ENCODE results near the gene TEX2. TPM values are rescaled to one million over a fixed set of nuclear protein-coding genes. Genes with fewer than 3 reads are reported as not detected.

Gene TEX2
- total and polyA plus RNA-seq, 9 of the 15 experiments (the other 6 are each of a cell fraction or from before 2014, with no cell fraction given), result 4.1 to 27.6 (median 19.3) TPM

DNA sequence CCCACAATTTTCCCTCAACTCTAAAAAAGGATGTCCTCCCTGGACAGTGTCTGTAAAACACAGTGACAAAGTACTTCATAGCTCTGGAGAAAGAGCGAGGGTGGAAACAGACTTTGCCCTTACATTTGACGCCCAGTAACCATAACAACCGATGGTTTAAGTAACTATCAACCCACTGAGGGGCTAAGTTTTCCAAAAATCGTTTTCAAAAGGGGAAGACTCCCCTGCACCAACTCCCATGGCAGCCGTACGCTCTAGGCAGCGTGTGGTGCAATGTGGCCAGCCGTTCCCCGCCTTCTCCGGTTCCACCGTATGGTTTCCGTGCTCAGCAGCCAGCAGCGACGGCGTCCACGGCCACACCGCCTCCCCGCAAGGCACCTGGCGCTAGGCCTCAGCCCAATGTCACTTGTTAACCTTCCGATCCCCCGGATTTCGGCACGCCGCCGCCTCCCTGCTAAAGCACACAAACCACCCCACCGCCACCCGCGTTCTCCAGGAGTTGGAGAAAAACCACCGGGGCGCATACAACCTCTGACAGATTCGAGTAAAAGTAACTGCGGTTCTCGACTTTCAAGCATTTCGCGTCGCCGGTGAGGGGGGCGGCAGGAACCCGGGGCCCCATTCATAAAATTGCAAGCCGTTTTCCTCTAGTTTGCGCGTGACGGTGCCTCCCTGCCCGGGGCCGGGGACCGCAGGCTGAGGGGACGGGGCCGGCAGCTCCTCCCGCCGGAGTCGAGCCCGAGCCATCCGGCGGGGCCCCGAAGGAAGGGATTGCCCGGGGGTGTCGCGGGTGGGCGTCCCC, 661 bp downstream of the TEX2 start:
- ATAC-seq (peak; percentile 69), DNase-seq (ENCODE audit: extremely low read depth in 1 of 4, low spot score in 3 of 4) (peak; percentile 45 to 62 (median 52)), FAIRE-seq (peak; percentile 26)
- Histone ChIP-seq H3K36me3 (ENCODE audit: control insufficient read depth, insufficient read depth, low read length) (peaks cover 5% of the 10 kb centered on the region; the same call in 1 of the 3 replicates), H3K9me1 (ENCODE audit: control insufficient read depth, insufficient read depth, low read length) (no peaks in the 10 kb centered on the region), H3K27ac (ENCODE audit: extremely low read depth, low read depth, low read length) (peak overlapping the region; percentile 68), H3K9ac (ENCODE audit: insufficient read depth in 1 of 2, low read depth in 2 of 2, low read length in 2 of 2) (peak overlapping the region; percentile 72 to 93), H3K4me3 (peak overlapping the region; percentile 94), H3K4me1 (replicated peaks in 1 of 2; ENCODE audit: control insufficient read depth in 2 of 2, insufficient read depth in 2 of 2, low read length in 2 of 2) (peaks cover 11 to 29% of the 10 kb centered on the region in 2 experiments; a peak in 4 of 5 replicates), H3K27me3 (ENCODE audit: control insufficient read depth in 2 of 2, insufficient read depth in 2 of 2, low read length in 2 of 2) (peaks cover 3 to 4% of the 10 kb centered on the region in 2 experiments; a peak in 2 of 5 replicates), H3K4me2 (ENCODE audit: insufficient read depth, low read length) (peak overlapping the region; percentile 87), H3K9me3 (replicated peaks; ENCODE audit: control insufficient read depth, insufficient read depth, low read depth, low read length) (no peaks in the 10 kb centered on the region), H2AFZ (ENCODE audit: low read depth, low read length) (peak overlapping the region; percentile 68), H3K79me2 (ENCODE audit: control insufficient read depth, insufficient read depth, low read length) (peaks cover 54% of the 10 kb centered on the region), H4K20me1 (replicated peaks; ENCODE audit: control insufficient read depth, insufficient read depth, low read length) (peaks cover 6% of the 10 kb centered on the region; the same call in 1 of the 2 replicates)
- POLR2A ChIA-PET, result interaction anchor here (1.0 to 1.6 kb wide), 3 partner anchors 9 to 116 kb away, joined by 3 to 4 read pairs (median 4); no protein-coding TSS in a partner anchor
- in situ Hi-C loops (cut with MboI), result no loop called here
- intact Hi-C loops (cut with micrococcal nuclease), result loop anchor here (5.0 kb wide), 2 partner anchors 50 to 115 kb away; no protein-coding TSS in a partner anchor
- BruUV-seq (replicated peaks), result TSS peak; percentile 40
- under 1% methylated on average over 50 of the region's 59 CpGs for WGBS (ENCODE audit: insufficient coverage, low coverage, missing lambda C conversion rate)
- CTCF ChIA-PET (ENCODE audit: low intra/inter-chr PET ratio), result no interaction called here
- TF ChIP-seq HNRNPK (IDR thresholded peaks at IDR 0.05; ENCODE audit: low read depth, low read length, poor library complexity, severe bottlenecking) (no peak), GATA2 (CRISPR knock-in tag; IDR thresholded peaks at IDR 0.05) (no peak), ADNP (tag; IDR thresholded peaks at IDR 0.05) (no peak), TARDBP (IDR thresholded peaks at IDR 0.05) (no peak), ZNF431 (CRISPR knock-in tag; IDR thresholded peaks at IDR 0.05) (no peak), XRCC4 (IDR thresholded peaks at IDR 0.05; ENCODE audit: extremely low read depth, insufficient read depth, insufficient read length) (no peak), NELFE (IDR thresholded peaks at IDR 0.05; ENCODE audit: insufficient read depth, insufficient read length) (no peak)
- TF ChIP-seq, protein P1, sequence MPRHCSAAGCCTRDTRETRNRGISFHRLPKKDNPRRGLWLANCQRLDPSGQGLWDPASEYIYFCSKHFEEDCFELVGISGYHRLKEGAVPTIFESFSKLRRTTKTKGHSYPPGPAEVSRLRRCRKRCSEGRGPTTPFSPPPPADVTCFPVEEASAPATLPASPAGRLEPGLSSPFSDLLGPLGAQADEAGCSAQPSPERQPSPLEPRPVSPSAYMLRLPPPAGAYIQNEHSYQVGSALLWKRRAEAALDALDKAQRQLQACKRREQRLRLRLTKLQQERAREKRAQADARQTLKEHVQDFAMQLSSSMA (CRISPR knock-in tag; IDR thresholded peaks at IDR 0.05), result no peak
- TF ChIP-seq, protein P2, sequence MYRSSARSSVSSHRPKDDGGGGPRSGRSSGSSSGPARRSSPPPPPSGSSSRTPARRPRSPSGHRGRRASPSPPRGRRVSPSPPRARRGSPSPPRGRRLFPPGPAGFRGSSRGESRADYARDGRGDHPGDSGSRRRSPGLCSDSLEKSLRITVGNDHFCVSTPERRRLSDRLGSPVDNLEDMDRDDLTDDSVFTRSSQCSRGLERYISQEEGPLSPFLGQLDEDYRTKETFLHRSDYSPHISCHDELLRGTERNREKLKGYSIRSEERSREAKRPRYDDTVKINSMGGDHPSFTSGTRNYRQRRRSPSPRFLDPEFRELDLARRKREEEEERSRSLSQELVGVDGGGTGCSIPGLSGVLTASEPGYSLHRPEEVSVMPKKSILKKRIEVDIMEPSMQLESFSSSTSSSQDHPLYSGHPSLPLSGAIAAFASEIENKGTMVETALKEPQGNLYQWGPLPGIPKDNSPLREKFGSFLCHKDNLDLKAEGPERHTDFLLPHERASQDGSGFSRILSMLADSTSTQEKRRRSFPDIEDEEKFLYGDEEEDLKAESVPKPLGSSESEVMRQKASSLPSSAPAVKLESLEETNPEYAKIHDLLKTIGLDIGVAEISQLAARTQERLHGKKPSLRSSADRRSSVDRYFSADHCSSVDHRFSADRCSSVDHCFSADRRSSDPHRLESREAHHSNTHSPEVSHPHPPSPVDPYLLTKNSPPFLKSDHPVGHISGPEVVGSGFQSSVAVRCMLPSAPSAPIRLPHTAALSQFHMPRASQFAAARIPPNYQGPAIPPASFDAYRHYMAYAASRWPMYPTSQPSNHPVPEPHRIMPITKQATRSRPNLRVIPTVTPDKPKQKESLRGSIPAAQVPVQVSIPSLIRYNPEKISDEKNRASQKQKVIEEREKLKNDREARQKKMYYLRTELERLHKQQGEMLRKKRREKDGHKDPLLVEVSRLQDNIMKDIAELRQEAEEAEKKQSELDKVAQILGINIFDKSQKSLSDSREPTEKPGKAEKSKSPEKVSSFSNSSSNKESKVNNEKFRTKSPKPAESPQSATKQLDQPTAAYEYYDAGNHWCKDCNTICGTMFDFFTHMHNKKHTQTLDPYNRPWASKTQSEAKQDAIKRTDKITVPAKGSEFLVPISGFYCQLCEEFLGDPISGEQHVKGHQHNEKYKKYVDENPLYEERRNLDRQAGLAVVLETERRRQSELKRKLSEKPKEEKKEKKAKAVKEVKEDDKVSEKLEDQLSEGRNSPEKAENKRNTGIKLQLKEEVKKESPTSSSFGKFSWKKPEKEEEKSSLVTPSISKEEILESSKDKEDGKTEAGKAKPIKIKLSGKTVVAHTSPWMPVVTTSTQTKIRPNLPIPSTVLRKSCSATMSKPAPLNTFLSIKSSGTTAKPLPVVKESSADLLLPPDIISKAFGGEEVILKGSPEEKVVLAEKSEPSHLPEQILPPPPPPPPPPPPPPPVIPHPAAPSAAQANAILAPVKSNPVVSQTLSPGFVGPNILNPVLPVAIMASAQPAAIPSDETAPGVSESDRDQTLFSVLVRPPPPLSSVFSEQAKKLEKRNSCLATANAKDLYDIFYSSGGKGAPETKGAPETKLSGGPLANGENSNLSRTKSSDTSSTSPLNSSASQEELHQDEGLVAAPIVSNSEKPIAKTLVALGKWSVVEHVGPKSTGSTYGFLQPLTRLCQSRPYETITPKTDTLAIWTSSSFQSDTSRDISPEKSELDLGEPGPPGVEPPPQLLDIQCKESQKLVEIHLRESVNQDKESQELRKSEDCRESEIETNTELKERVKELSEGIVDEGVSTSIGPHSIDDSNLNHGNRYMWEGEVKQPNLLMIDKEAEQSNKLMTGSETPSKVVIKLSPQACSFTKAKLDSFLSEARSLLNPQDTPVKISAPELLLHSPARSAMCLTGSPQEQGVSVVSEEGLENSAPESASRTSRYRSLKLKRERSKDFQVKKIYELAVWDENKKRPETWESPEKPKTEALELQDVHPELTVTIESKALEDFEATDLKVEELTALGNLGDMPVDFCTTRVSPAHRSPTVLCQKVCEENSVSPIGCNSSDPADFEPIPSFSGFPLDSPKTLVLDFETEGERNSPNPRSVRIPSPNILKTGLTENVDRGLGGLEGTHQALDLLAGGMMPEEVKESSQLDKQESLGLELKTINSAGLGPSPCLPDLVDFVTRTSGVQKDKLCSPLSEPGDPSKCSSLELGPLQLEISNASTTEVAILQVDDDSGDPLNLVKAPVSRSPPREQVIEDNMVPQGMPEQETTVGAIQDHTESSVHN (IDR thresholded peaks at IDR 0.05; ENCODE audit: borderline replicate concordance in 1 of 2, low read depth in 1 of 2), result no peak
- TF ChIP-seq, protein P3, sequence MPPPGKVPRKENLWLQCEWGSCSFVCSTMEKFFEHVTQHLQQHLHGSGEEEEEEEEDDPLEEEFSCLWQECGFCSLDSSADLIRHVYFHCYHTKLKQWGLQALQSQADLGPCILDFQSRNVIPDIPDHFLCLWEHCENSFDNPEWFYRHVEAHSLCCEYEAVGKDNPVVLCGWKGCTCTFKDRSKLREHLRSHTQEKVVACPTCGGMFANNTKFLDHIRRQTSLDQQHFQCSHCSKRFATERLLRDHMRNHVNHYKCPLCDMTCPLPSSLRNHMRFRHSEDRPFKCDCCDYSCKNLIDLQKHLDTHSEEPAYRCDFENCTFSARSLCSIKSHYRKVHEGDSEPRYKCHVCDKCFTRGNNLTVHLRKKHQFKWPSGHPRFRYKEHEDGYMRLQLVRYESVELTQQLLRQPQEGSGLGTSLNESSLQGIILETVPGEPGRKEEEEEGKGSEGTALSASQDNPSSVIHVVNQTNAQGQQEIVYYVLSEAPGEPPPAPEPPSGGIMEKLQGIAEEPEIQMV (tag; conservative IDR thresholded peaks at IDR 0.05; ENCODE audit: low read depth), result no peak
